DND-41 (cell line): Measurements from ENCODE around the gene NEU4.
"Not testable (repeated sequence)": the region's sequence is repeated elsewhere in the genome, so short reads cannot be mapped to it uniquely, and the experiment has no call there.

Source experiments
- ATAC-seq: fragments of 200-7000 bp; cut with Tn5 transposase; 3 replicates; pipeline ENCODE4 v1.9.1; 2021; ENCODE audit warnings: low read depth; ENCODE audit not compliant: insufficient read depth
- DNase-seq: peaks from one replicate; pipeline ENCODE4 v3.0.0-alpha.2; 2020
- H2AFZ ChIP-seq: 2 replicates; pipeline ENCODE4 v1.6.0; 2012; ENCODE audit warnings: low read depth, low read length
- H3K27ac ChIP-seq: 2 replicates; pipeline ENCODE4 v1.5.1; 2012; ENCODE audit warnings: low read length, inconsistent platforms
- H3K27me3 ChIP-seq: fragments of 200-600 bp; sonication (generic); 2 replicates; pipeline ENCODE4 v1.6.0; 2012; ENCODE audit warnings: low read length, mild to moderate bottlenecking, inconsistent platforms; ENCODE audit not compliant: insufficient read depth, poor library complexity
- H3K36me3 ChIP-seq: 2 replicates; pipeline ENCODE4 v1.5.1; 2012; ENCODE audit warnings: low read length, inconsistent platforms; ENCODE audit not compliant: insufficient read depth
- H3K4me1 ChIP-seq: 2 replicates; pipeline ENCODE4 v1.5.1; 2012; ENCODE audit warnings: mild to moderate bottlenecking, low read length; ENCODE audit not compliant: insufficient read depth
- H3K4me2 ChIP-seq: 2 replicates; pipeline ENCODE4 v1.6.0; 2012; ENCODE audit warnings: mild to moderate bottlenecking, moderate library complexity, low read length, inconsistent platforms; ENCODE audit not compliant: insufficient read depth
- H3K4me3 ChIP-seq, 2 experiments: fragments of 200-600 bp in 1 of 2; shearing (Covaris generic) in 1 of 2; 2 replicates each; pipeline ENCODE4 v1.5.1; 2012 to 2016; ENCODE audit warnings: inconsistent platforms in 2 of 2, low read length in 2 of 2, mild to moderate bottlenecking in 2 of 2, low read depth in 1 of 2, moderate library complexity in 1 of 2
- H3K79me2 ChIP-seq: 2 replicates; pipeline ENCODE4 v1.6.0; 2012; ENCODE audit warnings: low read length, inconsistent platforms; ENCODE audit not compliant: insufficient read depth
- H3K9ac ChIP-seq: 2 replicates; pipeline ENCODE4 v1.6.0; 2012; ENCODE audit warnings: low read depth, mild to moderate bottlenecking, inconsistent platforms, low read length, moderate library complexity
- H3K9me3 ChIP-seq: 2 replicates; pipeline ENCODE4 v1.5.1; 2012; ENCODE audit warnings: low read length, moderate library complexity, mild to moderate bottlenecking, inconsistent platforms; ENCODE audit not compliant: insufficient read depth, severe bottlenecking
- H4K20me1 ChIP-seq: 2 replicates; pipeline ENCODE4 v1.6.0; 2012; ENCODE audit warnings: low read length; ENCODE audit not compliant: insufficient read depth
- EZH2 ChIP-seq: IDR thresholded peaks from 3 replicates; pipeline ENCODE4 v1.6.1; 2012; ENCODE audit warnings: borderline replicate concordance, low read depth, mild to moderate bottlenecking, moderate library complexity, low read length, inconsistent platforms; ENCODE audit not compliant: severe bottlenecking
- TF ChIP-seq, protein P1 (sequence below): IDR thresholded peaks from 2 replicates; pipeline ENCODE4 v1.5.1; 2012; ENCODE audit warnings: borderline replicate concordance, low read length, moderate library complexity, mild to moderate bottlenecking; ENCODE audit not compliant: poor library complexity, severe bottlenecking; ENCODE audit errors: extremely low read depth

Gene NEU4

GRCh38 chr2:241777170-241777685 lies 31.8 kb upstream of the NEU4 start:
- Histone ChIP-seq H3K9me3 (peaks cover 16% of the 10 kb centered on the region), H3K79me2 (no peaks in the 10 kb centered on the region), H4K20me1 (no peaks in the 10 kb centered on the region), H3K27ac (no peak overlapping the region), H3K4me3 (no peak overlapping the region), H3K9ac (no peak overlapping the region), H3K27me3 (no peaks in the 10 kb centered on the region), H2AFZ (no peak overlapping the region), H3K4me1 (no peaks in the 10 kb centered on the region), H3K4me2 (no peak overlapping the region), H3K36me3 (no peaks in the 10 kb centered on the region)
- DNase-seq (no peak), ATAC-seq (no peak)
- no peak for TF ChIP-seq EZH2
- TF ChIP-seq, protein P1, sequence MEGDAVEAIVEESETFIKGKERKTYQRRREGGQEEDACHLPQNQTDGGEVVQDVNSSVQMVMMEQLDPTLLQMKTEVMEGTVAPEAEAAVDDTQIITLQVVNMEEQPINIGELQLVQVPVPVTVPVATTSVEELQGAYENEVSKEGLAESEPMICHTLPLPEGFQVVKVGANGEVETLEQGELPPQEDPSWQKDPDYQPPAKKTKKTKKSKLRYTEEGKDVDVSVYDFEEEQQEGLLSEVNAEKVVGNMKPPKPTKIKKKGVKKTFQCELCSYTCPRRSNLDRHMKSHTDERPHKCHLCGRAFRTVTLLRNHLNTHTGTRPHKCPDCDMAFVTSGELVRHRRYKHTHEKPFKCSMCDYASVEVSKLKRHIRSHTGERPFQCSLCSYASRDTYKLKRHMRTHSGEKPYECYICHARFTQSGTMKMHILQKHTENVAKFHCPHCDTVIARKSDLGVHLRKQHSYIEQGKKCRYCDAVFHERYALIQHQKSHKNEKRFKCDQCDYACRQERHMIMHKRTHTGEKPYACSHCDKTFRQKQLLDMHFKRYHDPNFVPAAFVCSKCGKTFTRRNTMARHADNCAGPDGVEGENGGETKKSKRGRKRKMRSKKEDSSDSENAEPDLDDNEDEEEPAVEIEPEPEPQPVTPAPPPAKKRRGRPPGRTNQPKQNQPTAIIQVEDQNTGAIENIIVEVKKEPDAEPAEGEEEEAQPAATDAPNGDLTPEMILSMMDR, result no peak

- no peak for TF ChIP-seq EZH2
- TF ChIP-seq, protein P1, result no peak
- ATAC-seq (no peak), DNase-seq (no peak)
- H3K9me3 ChIP-seq, result peaks cover 20% of the 10 kb centered on the region
- H3K9ac ChIP-seq, result no peak overlapping the region
- no peak overlapping the region for H3K27ac ChIP-seq
- no peak overlapping the region for H3K4me3 ChIP-seq
- H2AFZ ChIP-seq, result no peak overlapping the region
- H3K79me2 ChIP-seq, result no peaks in the 10 kb centered on the region
- no peaks in the 10 kb centered on the region for H3K36me3 ChIP-seq
- no peaks in the 10 kb centered on the region for H3K4me1 ChIP-seq
- no peaks in the 10 kb centered on the region for H4K20me1 ChIP-seq
- no peaks in the 10 kb centered on the region for H3K27me3 ChIP-seq
- no peak overlapping the region for H3K4me2 ChIP-seq
These were observed 31.0 kb upstream of the NEU4 start for GRCh38 chr2:241777686-241778627.

GRCh38 chr2:241780939-241781569 lies 27.9 kb upstream of the NEU4 start:
- DNase-seq, result no peak
- H3K27ac ChIP-seq, result no peak overlapping the region
- TF ChIP-seq, protein P1, result no peak
- H3K4me2 ChIP-seq, result no peak overlapping the region
- no peaks in the 10 kb centered on the region for H3K79me2 ChIP-seq
- no peak overlapping the region for H3K9ac ChIP-seq
- peaks cover 20% of the 10 kb centered on the region for H3K9me3 ChIP-seq
- H3K4me3 ChIP-seq, result no peak overlapping the region
- H3K4me1 ChIP-seq, result no peaks in the 10 kb centered on the region
- no peaks in the 10 kb centered on the region for H3K36me3 ChIP-seq
- ATAC-seq, result no peak
- H3K27me3 ChIP-seq, result no peaks in the 10 kb centered on the region
- H2AFZ ChIP-seq, result no peak overlapping the region
- no peaks in the 10 kb centered on the region for H4K20me1 ChIP-seq

DNA sequence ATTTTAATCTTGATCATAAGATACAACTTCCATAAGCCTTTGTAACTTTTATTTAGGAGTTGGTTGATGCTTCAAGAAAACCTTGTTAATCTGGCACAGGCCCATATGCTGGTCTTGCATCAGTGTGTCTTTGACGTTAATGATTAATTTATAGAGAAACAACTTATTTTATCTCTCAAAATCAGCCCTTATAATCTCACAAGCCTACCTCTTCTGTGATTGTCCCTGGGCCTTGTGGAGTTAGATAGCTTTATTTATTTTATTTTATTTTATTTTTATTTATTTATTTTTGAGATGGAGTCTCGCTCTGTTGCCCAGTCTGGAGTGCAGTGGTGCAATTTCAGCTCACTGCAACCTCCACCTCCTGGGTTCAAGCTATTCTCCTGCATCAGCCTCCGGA lies 26.9 kb upstream of the NEU4 start:
- H3K4me2 ChIP-seq, ATAC-seq, H3K27me3 ChIP-seq, H3K4me3 ChIP-seq, H4K20me1 ChIP-seq, H2AFZ ChIP-seq, H3K36me3 ChIP-seq, H3K4me1 ChIP-seq, H3K9ac ChIP-seq, H3K79me2 ChIP-seq, H3K27ac ChIP-seq, DNase-seq: not testable (repeated sequence)
- H3K9me3 ChIP-seq, result peaks cover 20% of the 10 kb centered on the region
